K562 (cell line): ENCODE measurements around the gene LSR. TPM values are rescaled to one million over a fixed set of nuclear protein-coding genes. Genes with fewer than 3 reads are reported as not detected.

Source experiments
- ATF2 ChIP-seq: sonication (generic); formaldehyde crosslinking; IDR thresholded peaks from 2 replicates; pipeline ENCODE4 v1.8.1; 2022; ENCODE audit warnings: missing genetic modification reagents
- C11orf30 ChIP-seq: fragments of 450-650 bp; IDR thresholded peaks from 2 replicates; pipeline ENCODE4 v1.6.1; 2016; ENCODE audit warnings: low read depth, mild to moderate bottlenecking
- CCNT2 ChIP-seq: IDR thresholded peaks from 2 replicates; pipeline ENCODE4 v1.6.1; 2011; ENCODE audit warnings: borderline replicate concordance, low read depth, mild to moderate bottlenecking, moderate library complexity, mixed read lengths, low read length; ENCODE audit not compliant: insufficient read length; ENCODE audit errors: extremely low read depth
- CHD4 ChIP-seq: fragments of 200-600 bp; sonication (generic); IDR thresholded peaks from 3 replicates; pipeline ENCODE4 v1.6.1; 2012; ENCODE audit warnings: low read depth, mild to moderate bottlenecking, mixed read lengths, low read length, inconsistent platforms; ENCODE audit not compliant: insufficient read depth, insufficient replicate concordance, poor library complexity, severe bottlenecking
- EGR1 ChIP-seq: fragments of 450-650 bp; conservative IDR thresholded peaks from 2 replicates; pipeline ENCODE4 v1.6.1; 2017; ENCODE audit warnings: mild to moderate bottlenecking
- ESRRA ChIP-seq: fragments of 450-650 bp; IDR thresholded peaks from 2 replicates; pipeline ENCODE4 v1.6.1; 2014; ENCODE audit warnings: low read depth, mild to moderate bottlenecking, moderate library complexity, borderline replicate concordance
- ETS1 ChIP-seq: conservative IDR thresholded peaks from 2 replicates; pipeline ENCODE4 v1.6.1; 2011; ENCODE audit warnings: low read depth, mild to moderate bottlenecking, low read length; ENCODE audit not compliant: control insufficient read depth
- FOXP1 ChIP-seq: sonication (generic); formaldehyde crosslinking; IDR thresholded peaks from 2 replicates; pipeline ENCODE4 v1.8.0; 2022; ENCODE audit warnings: mild to moderate bottlenecking, missing genetic modification reagents
- KLF10 ChIP-seq: fragments of 250-450 bp; sonication (Bioruptor Pico); IDR thresholded peaks from 2 replicates; pipeline ENCODE4 v1.6.1; 2021; ENCODE audit warnings: matching md5 sums
- NONO ChIP-seq, 2 experiments: fragments of 200-400 bp in 1 of 2; fragments of 450-650 bp in 1 of 2; formaldehyde crosslinking in 1 of 2; IDR thresholded peaks; 2 replicates each; pipeline ENCODE4 v1.6.1; 2017; ENCODE audit warnings: low read depth in 2 of 2, mild to moderate bottlenecking in 2 of 2, moderate library complexity in 2 of 2, low read length in 1 of 2
- POLR2AphosphoS5 ChIP-seq: IDR thresholded peaks from 2 replicates; pipeline ENCODE4 v1.6.1; 2011; ENCODE audit warnings: mild to moderate bottlenecking, low read depth, low read length, moderate library complexity; ENCODE audit not compliant: control insufficient read depth, insufficient read depth
- PRPF4 ChIP-seq: fragments of 200-400 bp; formaldehyde crosslinking; IDR thresholded peaks from one replicate; pipeline ENCODE4 v1.6.1; 2017; ENCODE audit warnings: low read length, low read depth, mild to moderate bottlenecking; ENCODE audit not compliant: insufficient read depth, poor library complexity, severe bottlenecking
- PYGO2 ChIP-seq: fragments of 450-650 bp; IDR thresholded peaks from 2 replicates; pipeline ENCODE4 v1.6.1; 2016; ENCODE audit warnings: mild to moderate bottlenecking, missing genetic modification characterization, moderate library complexity, missing compliant biosample characterization
- RCOR1 ChIP-seq, 2 experiments: IDR thresholded peaks; 2 replicates each; pipeline ENCODE4 v1.6.1; 2012; ENCODE audit warnings: low read depth in 2 of 2, low read length in 2 of 2, borderline replicate concordance in 1 of 2, improper control_type of control experiment in 1 of 2
- SOX6 ChIP-seq: fragments of 450-650 bp; IDR thresholded peaks from 2 replicates; pipeline ENCODE4 v1.6.1; 2014; ENCODE audit warnings: mild to moderate bottlenecking
- SP2 ChIP-seq: IDR thresholded peaks from 2 replicates; pipeline ENCODE4 v1.6.1; 2011; ENCODE audit warnings: mild to moderate bottlenecking, low read depth, low read length, moderate library complexity; ENCODE audit not compliant: poor library complexity, severe bottlenecking; ENCODE audit errors: extremely low read depth
- TBL1XR1 ChIP-seq, 2 experiments: IDR thresholded peaks; 2 replicates each; pipeline ENCODE4 v1.6.1; 2012; ENCODE audit warnings: improper control_type of control experiment in 2 of 2, low read length in 2 of 2, mild to moderate bottlenecking in 1 of 2
- TOE1 ChIP-seq, 2 experiments: fragments of 450-650 bp in 1 of 2; sonication (generic) in 1 of 2; formaldehyde crosslinking in 1 of 2; IDR thresholded peaks; 2 replicates each; pipeline versions ENCODE4 v1.7.1 to v1.8.0; 2016 to 2022; ENCODE audit warnings: borderline replicate concordance in 2 of 2, mild to moderate bottlenecking in 2 of 2, antibody characterized with exemption in 1 of 2, inconsistent platforms in 1 of 2, low read depth in 1 of 2, missing genetic modification reagents in 1 of 2, moderate library complexity in 1 of 2
- ZBTB26 ChIP-seq: fragments of 450-650 bp; formaldehyde crosslinking; IDR thresholded peaks from 2 replicates; pipeline ENCODE4 v1.4.0; 2022; ENCODE audit warnings: missing genetic modification characterization
- ZFX ChIP-seq: sonication (generic); formaldehyde crosslinking; IDR thresholded peaks from 2 replicates; pipeline ENCODE4 v1.8.0; 2022; ENCODE audit warnings: mild to moderate bottlenecking, missing genetic modification reagents, moderate library complexity
- ZNF133 ChIP-seq: fragments of 250-450 bp; sonication (Bioruptor Pico); IDR thresholded peaks from 2 replicates; pipeline ENCODE4 v1.4.0; 2020; ENCODE audit warnings: mild to moderate bottlenecking
- ZNF143 ChIP-seq: sonication (generic); formaldehyde crosslinking; IDR thresholded peaks from 2 replicates; pipeline ENCODE4 v1.9.0; 2022; ENCODE audit warnings: mild to moderate bottlenecking, missing genetic modification reagents
- polyA plus RNA-seq, 8 experiments: library from polyadenylated mRNA; depleted of rRNA in 4 of 8; stranded (reverse) in 5 of 8; unstranded in 3 of 8; fragments of >200 nt; fragmentation: Nextera tagmentation in 2 of 8; fragmentation: Illumina TruSeq in 1 of 8; extraction: Ambion mirVana in 2 of 8; extraction: Trizol in 1 of 8; gene quantifications; 2 replicates each; pipeline versions ENCODE4 v1.2.1 to v1.2.3, GENCODE V29; 2011 to 2014; ENCODE audit warnings: inconsistent platforms in 1 of 8, missing spikeins in 1 of 8
- total RNA-seq, 7 experiments: library from RNA; depleted of rRNA in 6 of 7; stranded (reverse); fragments of >200 nt in 6 of 7; fragmentation: Illumina TruSeq in 2 of 7; extraction: Trizol in 2 of 7; gene quantifications; 2 replicates each; pipeline versions ENCODE4 v1.2.1 to v1.2.3, GENCODE V29; 2011 to 2021; ENCODE audit warnings: low replicate concordance in 1 of 7

Gene LSR
- total and polyA plus RNA-seq, 9 of the 15 experiments (the other 6 are each of a cell fraction or from before 2014, with no cell fraction given): 0.44 to 87.9 (median 28.0) TPM

GRCh38 chr19:35248310-35249145 lies at the start of gene LSR (continued):
- TF ChIP-seq CHD4: no peak
- peak; percentile 79 for TF ChIP-seq CCNT2
- TF ChIP-seq ESRRA: no peak; the same call in none of the 2 replicates
- peak; percentile 73; the same call in 1 of the 2 replicates for TF ChIP-seq POLR2AphosphoS5
- TF ChIP-seq TOE1 (IDR thresholded peaks at IDR 0.05; ENCODE audit: borderline replicate concordance): peak; percentile 98
- TF ChIP-seq TOE1 (CRISPR knock-in tag; IDR thresholded peaks at IDR 0.05; ENCODE audit: borderline replicate concordance, low read depth): 0 out of 2 replicates have a peak, but pooled peaks have one; percentile 37
- TF ChIP-seq SP2: no peak
- TF ChIP-seq ZFX (CRISPR knock-in tag): peak; percentile 69
- TF ChIP-seq PRPF4: peak; percentile 68
- no peak for TF ChIP-seq C11orf30
- TF ChIP-seq ZBTB26 (CRISPR knock-in tag): no peak
- peak; percentile 99 for TF ChIP-seq NONO (IDR thresholded peaks at IDR 0.05; ENCODE audit: low read depth in 2 of 2, low read length in 1 of 2)
- no peak for TF ChIP-seq KLF10 (CRISPR knock-in tag)
- TF ChIP-seq ZNF133 (CRISPR knock-in tag): no peak
- no peak for TF ChIP-seq PYGO2 (tag)
- TF ChIP-seq ETS1: peak; percentile 74; the same call in 1 of the 2 replicates
- peak; percentile 23; the same call in 1 of the 2 replicates for TF ChIP-seq FOXP1 (CRISPR knock-in tag)
- TF ChIP-seq TBL1XR1 (IDR thresholded peaks at IDR 0.05; ENCODE audit: low read length in 2 of 2): peak in 1 of 2 experiments; percentile 5; a peak in 1 of 4 replicates
- TF ChIP-seq EGR1: peak; percentile 56
- peak; percentile 53; the same call in 1 of the 2 replicates for TF ChIP-seq ATF2 (CRISPR knock-in tag)
- 0 out of 2 replicates have a peak, but pooled peaks have one; percentile 7 for TF ChIP-seq SOX6
- TF ChIP-seq RCOR1 (IDR thresholded peaks at IDR 0.05; ENCODE audit: borderline replicate concordance in 1 of 2, low read depth in 2 of 2, low read length in 2 of 2): peak in 1 of 2 experiments; percentile 4; a peak in 1 of 4 replicates
- TF ChIP-seq ZNF143: no peak
